HG02678 (cell line): ENCODE results near the gene MYL7.

Source experiments
- ATAC-seq: cut with Tn5 transposase; IDR thresholded peaks from one replicate; pipeline ENCODE4 v1.9.1; 2021; ENCODE audit warnings: mild to moderate bottlenecking, moderate library complexity; ENCODE audit not compliant: unreplicated experiment

MYL7 gene

GRCh38 chr7:44112997-44113763 lies 28.0 kb downstream of the MYL7 start:
- ATAC-seq = no peak

GRCh38 chr7:44112231-44112996 lies 28.7 kb downstream of the MYL7 start:
- ATAC-seq = no peak

GRCh38 chr7:44111761-44112160 lies 29.4 kb downstream of the MYL7 start:
- ATAC-seq = no peak

GRCh38 chr7:44110719-44111635 lies 30.2 kb downstream of the MYL7 start:
- ATAC-seq = no peak

GRCh38 chr7:44109991-44110390 lies 31.1 kb downstream of the MYL7 start:
- ATAC-seq = no peak

GRCh38 chr7:44108768-44109750 lies 32.1 kb downstream of the MYL7 start:
- ATAC-seq = no peak

GRCh38 chr7:44107961-44108767 lies 33.0 kb downstream of the MYL7 start:
- no peak for ATAC-seq

GRCh38 chr7:44107116-44107960 lies 33.8 kb downstream of the MYL7 start:
- no peak for ATAC-seq

- ATAC-seq = no peak
Measured at GRCh38 chr7:44106311-44107065, 34.6 kb downstream of the MYL7 start.

GRCh38 chr7:44105832-44106231 lies 35.3 kb downstream of the MYL7 start:
- ATAC-seq = no peak

- no peak for ATAC-seq
Measured at GRCh38 chr7:44104860-44105771, 36.0 kb downstream of the MYL7 start.

- ATAC-seq = no peak
Measured at GRCh38 chr7:44103923-44104859, 36.9 kb downstream of the MYL7 start, which contains the start of gene AEBP1. Gene AEBP1 (plus strand): TSS chr7:44104345. CDS start chr7:44104666, 321 bp downstream.

- no peak for ATAC-seq
Measured at GRCh38 chr7:44103566-44103922, 37.6 kb downstream of the MYL7 start.

- ATAC-seq = no peak
Measured at GRCh38 chr7:44102846-44103565, 38.1 kb downstream of the MYL7 start.
